Parathyroid adenoma (tissue), 2 donors: Measurements from ENCODE around the gene OPCML.

Experiments
- H2AFZ ChIP-seq: fragments of 300-600 bp; sonication (generic); one replicate; pipeline ENCODE4 v1.7.0; 2017; ENCODE audit warnings: antibody characterized with exemption, mild to moderate bottlenecking
- H3K27ac ChIP-seq: fragments of 300-600 bp; sonication (generic); one replicate; pipeline ENCODE4 v1.7.0; 2017
- H3K27me3 ChIP-seq: fragments of 300-600 bp; sonication (generic); one replicate; pipeline ENCODE4 v1.7.0; 2017; ENCODE audit warnings: low read length; ENCODE audit not compliant: control insufficient read depth, insufficient read depth
- H3K36me3 ChIP-seq: fragments of 300-600 bp; sonication (generic); one replicate; pipeline ENCODE4 v1.7.0; 2017; ENCODE audit warnings: low read length; ENCODE audit not compliant: control insufficient read depth, insufficient read depth
- H3K4me1 ChIP-seq: fragments of 300-600 bp; sonication (generic); one replicate; pipeline ENCODE4 v1.7.0; 2017; ENCODE audit warnings: control low read depth
- H3K4me2 ChIP-seq: fragments of 300-600 bp; sonication (generic); one replicate; pipeline ENCODE4 v1.7.0; 2017; ENCODE audit warnings: low read length
- H3K4me3 ChIP-seq: fragments of 300-600 bp; sonication (generic); one replicate; pipeline ENCODE4 v1.7.0; 2017; ENCODE audit warnings: low read depth, low read length
- H3K79me2 ChIP-seq: fragments of 300-600 bp; sonication (generic); one replicate; pipeline ENCODE4 v1.7.0; 2017; ENCODE audit warnings: control low read depth
- H3K9ac ChIP-seq: fragments of 300-600 bp; sonication (generic); one replicate; pipeline ENCODE4 v1.7.0; 2017; ENCODE audit warnings: mild to moderate bottlenecking
- H3K9me3 ChIP-seq: fragments of 300-600 bp; sonication (generic); one replicate; pipeline ENCODE4 v1.7.0; 2017; ENCODE audit warnings: low read length; ENCODE audit not compliant: control insufficient read depth
- CTCF ChIP-seq: fragments of 300-600 bp; sonication (generic); IDR thresholded peaks from one replicate; pipeline ENCODE4 v1.7.0; 2017; ENCODE audit warnings: antibody characterized with exemption, mild to moderate bottlenecking
- donor health status: primary hyperparathyroidism.

Gene OPCML

GRCh38 chr11:132421555-132421954 is 1110.7 kb downstream of the OPCML start:
- no peaks in the 10 kb centered on the region for H3K79me2 ChIP-seq
- H3K4me1 ChIP-seq = no peaks in the 10 kb centered on the region
- H3K36me3 ChIP-seq = no peaks in the 10 kb centered on the region
- H3K9ac ChIP-seq = no peak overlapping the region
- H3K4me2 ChIP-seq = no peak overlapping the region
- H2AFZ ChIP-seq = no peak overlapping the region
- no peaks in the 10 kb centered on the region for H3K27me3 ChIP-seq
- no peak overlapping the region for H3K27ac ChIP-seq
- TF ChIP-seq CTCF = no peak
- H3K4me3 ChIP-seq = no peak overlapping the region
- H3K9me3 ChIP-seq = no peaks in the 10 kb centered on the region

DNA sequence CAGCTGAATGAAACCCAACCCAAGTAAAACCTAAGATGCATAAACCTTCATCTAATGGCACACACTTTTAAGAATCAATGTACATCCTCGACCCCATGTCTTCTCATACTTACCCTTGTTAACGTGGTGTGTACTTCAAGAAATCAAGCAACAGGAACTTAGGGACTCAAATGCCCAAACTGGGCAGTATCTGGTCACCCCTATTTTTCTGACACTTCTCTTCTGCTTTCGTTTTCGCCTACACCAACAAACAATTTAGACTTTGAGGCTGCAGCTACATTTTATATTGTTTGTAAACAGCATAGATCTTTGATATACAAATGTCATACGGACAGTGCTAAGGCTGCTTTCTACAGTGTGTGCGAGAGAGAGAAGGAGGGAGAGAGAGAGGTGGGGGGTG is 1117.8 kb downstream of the OPCML start:
- H3K36me3 ChIP-seq = no peaks in the 10 kb centered on the region
- no peaks in the 10 kb centered on the region for H3K4me1 ChIP-seq
- H2AFZ ChIP-seq = no peak overlapping the region
- no peaks in the 10 kb centered on the region for H3K27me3 ChIP-seq
- H3K27ac ChIP-seq = no peak overlapping the region
- H3K79me2 ChIP-seq = no peaks in the 10 kb centered on the region
- no peak for TF ChIP-seq CTCF
- no peaks in the 10 kb centered on the region for H3K9me3 ChIP-seq
- no peak overlapping the region for H3K4me2 ChIP-seq
- no peak overlapping the region for H3K9ac ChIP-seq
- no peak overlapping the region for H3K4me3 ChIP-seq

DNA sequence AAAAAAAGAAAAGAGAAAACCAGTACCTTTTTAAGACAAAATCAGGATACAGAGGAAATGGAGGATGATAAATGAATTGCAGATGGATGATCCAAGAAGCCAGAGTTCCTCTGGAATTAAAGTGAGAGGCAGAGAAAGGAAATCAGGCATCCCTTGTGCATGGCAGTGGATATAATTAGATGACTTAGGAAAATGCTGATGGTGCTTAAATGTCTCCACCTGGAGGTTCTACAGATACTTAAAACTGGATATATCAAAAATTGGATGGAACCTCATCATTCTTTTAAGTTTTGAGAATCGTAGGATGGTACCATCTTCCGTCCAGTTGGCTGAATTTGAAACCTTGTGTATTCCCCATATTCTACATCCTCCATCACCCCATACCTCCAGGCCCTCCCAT is 1121.9 kb downstream of the OPCML start:
- no peaks in the 10 kb centered on the region for H3K79me2 ChIP-seq
- H3K36me3 ChIP-seq = no peaks in the 10 kb centered on the region
- no peaks in the 10 kb centered on the region for H3K4me1 ChIP-seq
- H3K27me3 ChIP-seq = no peaks in the 10 kb centered on the region
- H2AFZ ChIP-seq = no peak overlapping the region
- no peak overlapping the region for H3K4me3 ChIP-seq
- H3K27ac ChIP-seq = no peak overlapping the region
- TF ChIP-seq CTCF = no peak
- H3K9ac ChIP-seq = no peak overlapping the region
- H3K4me2 ChIP-seq = no peak overlapping the region
- H3K9me3 ChIP-seq = no peaks in the 10 kb centered on the region

GRCh38 chr11:132409573-132410355 is 1122.5 kb downstream of the OPCML start:
- H3K79me2 ChIP-seq = no peaks in the 10 kb centered on the region
- no peaks in the 10 kb centered on the region for H3K27me3 ChIP-seq
- no peak for TF ChIP-seq CTCF
- H3K4me3 ChIP-seq = no peak overlapping the region
- no peak overlapping the region for H3K4me2 ChIP-seq
- no peak overlapping the region for H3K27ac ChIP-seq
- H3K9ac ChIP-seq = no peak overlapping the region
- H2AFZ ChIP-seq = no peak overlapping the region
- no peaks in the 10 kb centered on the region for H3K4me1 ChIP-seq
- H3K9me3 ChIP-seq = no peaks in the 10 kb centered on the region
- H3K36me3 ChIP-seq = no peaks in the 10 kb centered on the region

DNA sequence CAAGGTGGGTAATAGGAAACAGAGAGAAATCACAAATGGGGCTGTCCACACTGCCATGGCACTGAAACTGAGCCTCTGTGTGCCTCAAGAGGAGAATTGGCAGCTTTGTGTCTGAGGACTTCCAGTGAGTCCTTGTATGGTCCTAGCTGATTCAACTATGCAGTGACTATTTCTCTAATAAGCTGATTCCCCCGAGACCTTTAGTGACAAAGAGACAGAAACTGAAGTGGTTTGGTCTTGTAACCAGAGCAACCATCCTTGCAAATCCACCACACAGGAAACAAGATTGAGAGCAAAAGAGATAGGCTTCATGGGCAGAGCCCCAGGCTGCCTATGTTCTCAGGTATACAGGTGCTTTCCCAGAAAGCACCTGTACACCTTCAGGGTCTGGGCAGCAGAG is 1123.4 kb downstream of the OPCML start:
- no peaks in the 10 kb centered on the region for H3K36me3 ChIP-seq
- H3K9ac ChIP-seq = no peak overlapping the region
- H3K4me3 ChIP-seq = no peak overlapping the region
- no peak overlapping the region for H2AFZ ChIP-seq
- H3K27ac ChIP-seq = no peak overlapping the region
- H3K79me2 ChIP-seq = no peaks in the 10 kb centered on the region
- H3K9me3 ChIP-seq = no peaks in the 10 kb centered on the region
- no peaks in the 10 kb centered on the region for H3K4me1 ChIP-seq
- no peak for TF ChIP-seq CTCF
- no peaks in the 10 kb centered on the region for H3K27me3 ChIP-seq
- no peak overlapping the region for H3K4me2 ChIP-seq
